WERI-Rb-1 (cell line): ENCODE data around the gene MBD5.

Source experiments
- DNase-seq: peaks from one replicate; pipeline ENCODE4 v3.0.0-alpha.2; 2020
- H3K27ac ChIP-seq: fragments of 250-450 bp; sonication (Bioruptor Pico); 2 replicates; pipeline ENCODE4 v1.5.1; 2020; ENCODE audit warnings: mild to moderate bottlenecking, moderate library complexity
- H3K27me3 ChIP-seq: fragments of 250-450 bp; sonication (Bioruptor Pico); 2 replicates; pipeline ENCODE4 v1.5.1; 2021; ENCODE audit warnings: mild to moderate bottlenecking, low read depth, moderate library complexity; ENCODE audit not compliant: insufficient read depth, severe bottlenecking
- H3K36me3 ChIP-seq: fragments of 250-450 bp; sonication (Bioruptor Pico); 2 replicates; pipeline ENCODE4 v1.5.1; 2020; ENCODE audit warnings: mild to moderate bottlenecking, moderate library complexity
- H3K4me3 ChIP-seq: 2 replicates; pipeline ENCODE4 v1.5.1; 2011; ENCODE audit warnings: low read depth, mild to moderate bottlenecking, control low read depth, low read length
- H3K9me3 ChIP-seq: fragments of 250-450 bp; sonication (Bioruptor Pico); 2 replicates; pipeline ENCODE4 v1.5.1; 2021; ENCODE audit warnings: mild to moderate bottlenecking, moderate library complexity; ENCODE audit not compliant: severe bottlenecking
- TF ChIP-seq, protein P1 (sequence below): IDR thresholded peaks from 2 replicates; pipeline ENCODE4 v1.5.1; 2011; ENCODE audit warnings: low read depth, mild to moderate bottlenecking, control low read depth, inconsistent platforms, low read length

Gene MBD5

DNA sequence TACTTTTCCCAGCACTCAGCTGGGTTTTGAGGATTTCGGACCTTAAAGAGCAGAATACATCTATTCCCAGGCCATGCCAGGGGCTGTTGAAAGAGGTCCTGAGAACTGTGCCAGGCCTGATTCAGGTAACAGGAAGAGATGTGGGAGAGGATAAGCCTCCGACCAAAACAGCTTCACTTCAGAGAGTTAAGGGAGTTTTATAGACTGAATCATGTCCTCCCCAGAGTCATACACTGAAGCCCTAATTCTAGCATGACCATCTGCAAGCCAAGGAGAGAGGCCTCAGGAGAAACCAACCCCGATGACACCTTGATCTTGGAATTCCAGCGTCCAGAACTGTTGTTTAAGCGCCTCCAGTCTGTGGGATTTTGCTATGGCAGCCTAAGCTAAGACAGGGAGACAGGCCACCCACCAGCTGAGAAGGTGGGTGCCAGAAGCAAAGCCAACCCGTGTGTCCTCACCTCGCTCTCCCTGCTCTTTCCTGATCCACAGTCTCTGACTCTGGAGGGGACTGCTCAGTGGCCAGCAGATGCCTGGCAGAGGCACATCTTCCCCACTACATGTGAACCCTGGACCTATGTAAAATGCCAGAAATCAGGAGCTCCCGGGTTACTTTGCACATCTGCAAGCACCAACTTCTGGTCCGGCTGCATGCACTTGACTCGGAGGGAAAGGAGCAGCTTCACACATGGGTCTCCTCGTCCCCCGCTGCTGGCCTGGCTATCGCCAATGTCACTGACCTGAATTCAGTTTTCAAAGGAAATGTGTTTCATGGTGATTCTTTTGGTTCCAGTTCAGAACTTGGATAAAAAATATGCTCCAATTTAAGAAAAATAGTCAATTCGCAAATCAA, 506.8 kb downstream of the MBD5 start:
- TF ChIP-seq, protein P1, sequence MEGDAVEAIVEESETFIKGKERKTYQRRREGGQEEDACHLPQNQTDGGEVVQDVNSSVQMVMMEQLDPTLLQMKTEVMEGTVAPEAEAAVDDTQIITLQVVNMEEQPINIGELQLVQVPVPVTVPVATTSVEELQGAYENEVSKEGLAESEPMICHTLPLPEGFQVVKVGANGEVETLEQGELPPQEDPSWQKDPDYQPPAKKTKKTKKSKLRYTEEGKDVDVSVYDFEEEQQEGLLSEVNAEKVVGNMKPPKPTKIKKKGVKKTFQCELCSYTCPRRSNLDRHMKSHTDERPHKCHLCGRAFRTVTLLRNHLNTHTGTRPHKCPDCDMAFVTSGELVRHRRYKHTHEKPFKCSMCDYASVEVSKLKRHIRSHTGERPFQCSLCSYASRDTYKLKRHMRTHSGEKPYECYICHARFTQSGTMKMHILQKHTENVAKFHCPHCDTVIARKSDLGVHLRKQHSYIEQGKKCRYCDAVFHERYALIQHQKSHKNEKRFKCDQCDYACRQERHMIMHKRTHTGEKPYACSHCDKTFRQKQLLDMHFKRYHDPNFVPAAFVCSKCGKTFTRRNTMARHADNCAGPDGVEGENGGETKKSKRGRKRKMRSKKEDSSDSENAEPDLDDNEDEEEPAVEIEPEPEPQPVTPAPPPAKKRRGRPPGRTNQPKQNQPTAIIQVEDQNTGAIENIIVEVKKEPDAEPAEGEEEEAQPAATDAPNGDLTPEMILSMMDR, result no peak
- DNase-seq, result no peak
- Histone ChIP-seq H3K27ac (no peak overlapping the region), H3K36me3 (no peaks in the 10 kb centered on the region), H3K9me3 (no peaks in the 10 kb centered on the region), H3K4me3 (no peak overlapping the region), H3K27me3 (no peaks in the 10 kb centered on the region)

DNA sequence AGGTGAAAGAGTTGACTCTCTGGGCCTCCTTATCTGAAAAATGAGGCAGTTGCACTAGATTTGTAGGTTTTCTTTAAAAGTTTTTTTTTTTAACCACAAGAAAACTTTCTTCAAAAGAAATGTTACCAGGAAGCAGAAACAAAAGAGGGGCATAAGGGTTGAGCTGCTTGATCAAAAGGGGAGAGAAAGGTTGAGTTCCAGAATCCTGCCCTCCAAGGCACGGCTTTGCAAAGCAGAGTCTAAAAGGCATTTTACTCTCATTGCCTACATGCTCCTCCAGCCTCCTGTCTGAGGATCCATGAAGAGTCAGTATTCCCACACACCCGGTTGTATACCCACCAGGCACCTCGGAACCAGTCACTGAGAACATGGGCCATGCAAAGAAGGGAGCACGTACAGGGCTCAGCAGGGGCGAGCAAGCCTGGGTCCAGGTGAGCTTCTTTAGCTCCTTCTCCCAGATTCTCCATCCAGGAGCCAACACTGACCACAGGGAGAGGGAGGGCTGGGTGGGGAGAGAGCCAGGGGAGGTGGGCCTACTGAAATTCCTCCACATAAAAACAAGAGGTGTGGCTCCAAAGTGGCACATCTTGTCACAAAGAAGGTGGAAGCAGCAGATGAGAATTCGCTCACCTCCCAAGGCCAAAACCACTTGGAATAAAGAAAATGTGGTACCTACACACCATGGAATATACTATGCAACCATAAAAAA, 507.6 kb downstream of the MBD5 start:
- no peaks in the 10 kb centered on the region for H3K27me3 ChIP-seq
- no peak overlapping the region for H3K4me3 ChIP-seq
- no peaks in the 10 kb centered on the region for H3K9me3 ChIP-seq
- no peak overlapping the region for H3K27ac ChIP-seq
- H3K36me3 ChIP-seq, result no peaks in the 10 kb centered on the region
- DNase-seq, result no peak
- TF ChIP-seq, protein P1, result no peak

DNA sequence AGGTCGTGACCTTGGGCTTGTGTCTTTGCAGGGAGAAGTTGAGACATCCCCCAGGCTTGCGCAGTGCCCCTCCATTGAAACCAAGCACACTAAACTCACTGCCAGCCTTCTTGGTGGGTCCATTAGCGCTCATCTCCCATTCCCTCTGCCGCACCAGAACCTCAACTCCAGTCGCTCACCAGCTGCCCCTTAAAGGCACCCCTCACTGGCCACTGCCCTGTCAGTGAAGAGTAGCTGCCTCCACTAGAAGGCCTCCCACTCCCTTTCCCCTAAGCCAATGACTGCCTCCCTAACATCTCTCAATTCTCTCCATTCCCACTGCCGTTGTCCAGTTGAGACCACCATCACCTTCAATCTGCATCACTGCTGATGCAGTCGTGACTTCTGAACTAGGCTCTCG, 508.9 kb downstream of the MBD5 start:
- Histone ChIP-seq H3K36me3 (no peaks in the 10 kb centered on the region), H3K27me3 (no peaks in the 10 kb centered on the region), H3K27ac (no peak overlapping the region), H3K4me3 (no peak overlapping the region), H3K9me3 (no peaks in the 10 kb centered on the region)
- TF ChIP-seq, protein P1, result no peak
- DNase-seq, result no peak

DNA sequence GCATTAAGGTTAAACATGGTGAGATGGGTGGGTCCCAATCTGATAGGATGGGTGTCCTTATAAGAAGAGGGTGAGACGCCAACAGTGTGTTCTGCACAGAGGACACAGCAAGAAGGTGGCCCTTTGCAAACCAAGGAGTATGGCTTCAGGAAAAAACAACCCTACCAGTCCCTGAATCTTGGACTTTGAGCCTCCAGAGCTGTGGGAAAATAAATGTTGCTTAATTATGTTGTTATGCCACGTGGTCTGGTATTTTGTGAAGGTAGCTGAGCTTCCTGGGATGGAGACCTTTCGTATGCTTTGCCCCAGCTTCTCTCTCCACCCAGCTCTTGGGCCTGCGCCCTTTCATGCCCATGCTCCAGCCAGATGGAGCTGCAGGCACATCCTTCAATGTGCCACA, 509.5 kb downstream of the MBD5 start:
- no peaks in the 10 kb centered on the region for H3K9me3 ChIP-seq
- TF ChIP-seq, protein P1, result no peak
- H3K27ac ChIP-seq, result no peak overlapping the region
- DNase-seq, result no peak
- H3K4me3 ChIP-seq, result no peak overlapping the region
- no peaks in the 10 kb centered on the region for H3K36me3 ChIP-seq
- H3K27me3 ChIP-seq, result no peaks in the 10 kb centered on the region

DNA sequence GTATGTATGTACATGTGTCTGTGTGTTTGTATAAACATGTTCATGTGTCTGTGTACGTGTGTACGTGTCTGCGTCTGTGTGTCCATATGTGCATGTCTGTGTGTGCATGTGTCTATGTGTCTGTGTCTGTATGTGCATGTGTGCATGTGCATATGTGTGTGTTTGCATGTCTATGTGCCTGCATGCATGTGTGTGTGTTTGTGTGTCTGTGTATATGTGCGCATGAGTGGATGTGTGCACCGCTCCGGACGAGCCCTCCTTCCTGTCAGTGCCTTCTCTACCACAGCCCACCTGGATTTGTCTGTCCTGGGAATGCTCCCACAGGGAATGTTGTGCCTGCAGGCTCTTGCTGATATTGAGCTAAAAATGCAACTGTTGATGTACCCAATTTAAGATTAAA, 510.3 kb downstream of the MBD5 start:
- TF ChIP-seq, protein P1, result no peak
- Histone ChIP-seq H3K4me3 (no peak overlapping the region), H3K27me3 (no peaks in the 10 kb centered on the region), H3K9me3 (no peaks in the 10 kb centered on the region), H3K36me3 (no peaks in the 10 kb centered on the region), H3K27ac (no peak overlapping the region)
- no peak for DNase-seq
